B cell (primary cell): ENCODE data around the gene CDH2. TPM values are rescaled to one million over a fixed set of nuclear protein-coding genes. Genes with fewer than 3 reads are reported as not detected.

ENCODE experiments used
- ATAC-seq: fragments of 200-7000 bp; cut with Tn5 transposase; one replicate; pipeline ENCODE4 v1.10.0; 2021; ENCODE audit warnings: low read depth, mild to moderate bottlenecking, moderate number of reproducible peaks, moderate library complexity
- CTCF ChIA-PET: fragments of 350-600 bp; sonication (Branson Sonifier 250); formaldehyde crosslinking; loops from one replicate; lab custom pipeline; 2021; ENCODE audit warnings: antibody characterized with exemption, inconsistent platforms; lab: Charles Lee
- POLR2A ChIA-PET: fragments of 350-600 bp; sonication (Branson Sonifier 250); formaldehyde crosslinking; loops from one replicate; lab custom pipeline; 2021; ENCODE audit warnings: antibody characterized with exemption; lab: Charles Lee
- DNase-seq: peaks from one replicate; pipeline ENCODE4 v3.0.0; 2013
- H2AFZ ChIP-seq: 2 replicates; pipeline ENCODE4 v1.6.1; 2012; ENCODE audit warnings: mild to moderate bottlenecking, low read depth, low read length; ENCODE audit not compliant: insufficient read depth, poor library complexity, severe bottlenecking
- H3K27ac ChIP-seq, 2 donors: 1 replicate in 1 of 2; 2 replicates in 1 of 2; pipeline ENCODE4 v1.5.1; 2012 to 2013; ENCODE audit warnings: low read length in 2 of 2, mild to moderate bottlenecking in 2 of 2, moderate library complexity in 1 of 2
- H3K27me3 ChIP-seq, 4 experiments: fragments of 200-600 bp in 1 of 4; sonication (generic) in 1 of 4; replicated peaks in 1 of 4; 1 replicate in 2 of 4; 2 replicates in 2 of 4; pipeline versions ENCODE4 v1.6.1 to v1.7.0; 2013 to 2016; ENCODE audit warnings: low read length in 3 of 4, mild to moderate bottlenecking in 2 of 4, mixed read lengths in 1 of 4, moderate library complexity in 1 of 4; ENCODE audit not compliant: insufficient read depth in 4 of 4, control insufficient read depth in 3 of 4; ENCODE audit errors: control extremely low read depth in 1 of 4
- H3K36me3 ChIP-seq, 2 experiments: replicated peaks in 1 of 2; 1 replicate in 1 of 2; 2 replicates in 1 of 2; pipeline versions ENCODE4 v1.6.1 to v1.7.1; 2013; ENCODE audit warnings: low read length in 1 of 2; ENCODE audit not compliant: insufficient read depth in 2 of 2, control insufficient read depth in 1 of 2; ENCODE audit errors: control extremely low read depth in 1 of 2, extremely low read depth in 1 of 2
- H3K4me1 ChIP-seq, 2 donors: fragments of 200-600 bp in 1 of 2; sonication (generic) in 1 of 2; 1 replicate in 1 of 2; 2 replicates in 1 of 2; pipeline versions ENCODE4 v1.5.1 to v1.6.1; 2013 to 2017; ENCODE audit warnings: low read length in 2 of 2; ENCODE audit not compliant: control insufficient read depth in 2 of 2, insufficient read depth in 2 of 2
- H3K4me2 ChIP-seq: replicated peaks from 2 replicates; pipeline ENCODE3; 2012; ENCODE audit warnings: mild to moderate bottlenecking, low read depth, low read length; ENCODE audit not compliant: poor library complexity, severe bottlenecking
- H3K4me3 ChIP-seq, 5 experiments: fragments of 200-600 bp in 1 of 5; sonication (generic) in 1 of 5; 1 replicate in 3 of 5; 2 replicates in 2 of 5; pipeline versions ENCODE4 v1.5.1 to v1.7.0; 2011 to 2016; ENCODE audit warnings: low read length in 4 of 5, mild to moderate bottlenecking in 4 of 5, low read depth in 2 of 5, control low read depth in 1 of 5, moderate library complexity in 1 of 5; ENCODE audit not compliant: insufficient read depth in 1 of 5; ENCODE audit errors: control extremely low read depth in 1 of 5, extremely low read depth in 1 of 5
- H3K79me2 ChIP-seq: fragments of 200-600 bp; sonication (generic); one replicate; pipeline ENCODE4 v1.6.0; 2016; ENCODE audit warnings: low read length; ENCODE audit not compliant: control insufficient read depth, insufficient read depth
- H3K9ac ChIP-seq: fragments of 200-600 bp; sonication (generic); 2 replicates; pipeline ENCODE4 v1.6.1; 2017; ENCODE audit warnings: mild to moderate bottlenecking, low read length, moderate library complexity
- H3K9me3 ChIP-seq, 3 donors: one replicate each; pipeline versions ENCODE4 v1.6.1 to v1.7.1; 2013; ENCODE audit warnings: low read length in 2 of 3; ENCODE audit not compliant: control insufficient read depth in 2 of 3, insufficient read depth in 1 of 3; ENCODE audit errors: control extremely low read depth in 1 of 3
- H4K20me1 ChIP-seq: 2 replicates; pipeline ENCODE4 v1.6.0; 2012; ENCODE audit warnings: mild to moderate bottlenecking, low read length; ENCODE audit not compliant: insufficient read depth, control insufficient read depth, poor library complexity, severe bottlenecking
- H3K27ac Mint-ChIP-seq: one replicate; pipeline ENCODE4 v1.8.0; 2021; ENCODE audit warnings: mixed read lengths
- H3K27me3 Mint-ChIP-seq: one replicate; pipeline ENCODE4 v1.8.0; 2021; ENCODE audit warnings: mixed read lengths
- H3K4me1 Mint-ChIP-seq: one replicate; pipeline ENCODE4 v1.8.0; 2021; ENCODE audit warnings: mixed read lengths
- H3K4me3 Mint-ChIP-seq: one replicate; pipeline ENCODE4 v1.8.0; 2021; ENCODE audit warnings: mixed read lengths
- H3K9me3 Mint-ChIP-seq: one replicate; pipeline ENCODE4 v1.8.0; 2022; ENCODE audit warnings: mixed read lengths; ENCODE audit not compliant: insufficient read depth
- CTCF ChIP-seq: fragments of 200-600 bp; IDR thresholded peaks from one replicate; pipeline ENCODE4 v1.8.0; 2022; ENCODE audit warnings: antibody characterized with exemption, mild to moderate bottlenecking
- EZH2 ChIP-seq: IDR thresholded peaks from 2 replicates; pipeline ENCODE4 v1.6.1; 2012; ENCODE audit warnings: borderline replicate concordance, low read depth, mild to moderate bottlenecking, moderate library complexity, low read length; ENCODE audit not compliant: insufficient read depth, poor library complexity, severe bottlenecking
- WGBS: methylation state at CpG from one replicate; pipeline ENCODE4 v1.1.5; 2013; ENCODE audit warnings: missing lambda C conversion rate; ENCODE audit not compliant: insufficient coverage; 5-methylcytosine and 5-hydroxymethylcytosine counted together
- intact Hi-C: fragments of 100-400 bp; cut with micrococcal nuclease; formaldehyde crosslinking; loops from one replicate; pipeline ENCODE4 v1.10.0; 2022
- polyA plus RNA-seq: library from polyadenylated mRNA; depleted of rRNA; stranded (reverse); fragments of >200 nt; gene quantifications from 2 replicates; pipeline ENCODE4 v1.2.3, GENCODE V29; 2012
- total RNA-seq, 2 donors: library from RNA; stranded (reverse); fragments of 120-200 nt in 1 of 2; gene quantifications; 1 replicate in 1 of 2; 2 replicates in 1 of 2; pipeline versions ENCODE4 v1.2.3 to v1.2.4, GENCODE V29; 2013 to 2022

The CDH2 gene
- total and polyA plus RNA-seq, 2 donors (not counting 1 experiment from before 2014, with no cell fraction given) = not detected

- Mint-ChIP-seq H3K9me3 (no peaks in the 10 kb centered on the region), H3K27me3 (no peaks in the 10 kb centered on the region), H3K27ac (no peak overlapping the region), H3K4me1 (no peaks in the 10 kb centered on the region), H3K4me3 (no peak overlapping the region)
- ChIA-PET CTCF (no interaction called here), POLR2A (no interaction called here)
- no peak overlapping the region for H3K4me3 ChIP-seq
- H3K79me2 ChIP-seq = no peaks in the 10 kb centered on the region
- no peaks in the 10 kb centered on the region for H3K27me3 ChIP-seq
- H3K4me1 ChIP-seq = no peaks in the 10 kb centered on the region
- no peak overlapping the region for H3K27ac ChIP-seq
- DNase-seq (no peak), ATAC-seq (no peak)
- H3K4me2 ChIP-seq = no peak overlapping the region
- no peaks in the 10 kb centered on the region for H4K20me1 ChIP-seq
- intact Hi-C loops = no loop called here
- no peaks in the 10 kb centered on the region for H3K9me3 ChIP-seq
- no peak overlapping the region for H2AFZ ChIP-seq
- WGBS = 83% methylated on average over 2 of the region's 3 CpGs
- no peak overlapping the region for H3K9ac ChIP-seq
- no peaks in the 10 kb centered on the region for H3K36me3 ChIP-seq
- TF ChIP-seq EZH2 (no peak), CTCF (no peak)
Measured at GRCh38 chr18:28138816-28139215, 38.1 kb downstream of the CDH2 start.

- no CpG with 5 or more reads among the region's 4 CpGs for WGBS
- DNase-seq (no peak), ATAC-seq (no peak)
- no peaks in the 10 kb centered on the region for H3K9me3 Mint-ChIP-seq
- Histone ChIP-seq H4K20me1 (no peaks in the 10 kb centered on the region), H3K79me2 (no peaks in the 10 kb centered on the region), H3K36me3 (no peaks in the 10 kb centered on the region), H3K4me1 (no peaks in the 10 kb centered on the region), H3K27ac (no peak overlapping the region), H2AFZ (no peak overlapping the region), H3K9ac (no peak overlapping the region), H3K27me3 (no peaks in the 10 kb centered on the region), H3K4me3 (no peak overlapping the region), H3K9me3 (no peaks in the 10 kb centered on the region), H3K4me2 (no peak overlapping the region)
- no peaks in the 10 kb centered on the region for H3K27me3 Mint-ChIP-seq
- TF ChIP-seq CTCF (no peak), EZH2 (no peak)
- H3K4me1 Mint-ChIP-seq = no peaks in the 10 kb centered on the region
- no peak overlapping the region for H3K4me3 Mint-ChIP-seq
- ChIA-PET CTCF (no interaction called here), POLR2A (no interaction called here)
- H3K27ac Mint-ChIP-seq = no peak overlapping the region
- intact Hi-C loops = no loop called here
Measured at GRCh38 chr18:28136071-28136470, 40.9 kb downstream of the CDH2 start.
